Measurements from ENCODE around the gene RMND1.

RMND1 gene

GRCh38 chr6:151399679-151400078 lies 52.2 kb downstream of the RMND1 start:
- Histone ChIP-seq H3K4me3 (ENCODE audit: low read length) (no peak overlapping the region), H3K4me2 (ENCODE audit: low read length) (no peak overlapping the region), H3K9me3 (ENCODE audit: insufficient read depth, low read length) (no peaks in the 10 kb centered on the region), H3K27ac (ENCODE audit: low read length) (no peak overlapping the region), H3K9ac (ENCODE audit: low read length) (no peak overlapping the region), H3K79me2 (ENCODE audit: low read length) (peaks cover 93% of the 10 kb centered on the region), H3K27me3 (ENCODE audit: low read depth, low read length) (no peaks in the 10 kb centered on the region), H4K20me1 (ENCODE audit: insufficient read depth, low read length) (peaks cover 44% of the 10 kb centered on the region), H3K4me1 (ENCODE audit: low read length) (peaks cover 8% of the 10 kb centered on the region), H3K36me3 (replicated peaks; ENCODE audit: low read depth, low read length) (peaks cover 16% of the 10 kb centered on the region), H2AFZ (ENCODE audit: low read depth, low read length) (no peak overlapping the region)
- TF ChIP-seq CTCF (IDR thresholded peaks at IDR 0.05; ENCODE audit: low read depth, low read length), result no peak
- TF ChIP-seq EZH2phosphoT487 (IDR thresholded peaks at IDR 0.05; ENCODE audit: low read depth), result no peak

- peak overlapping the region; percentile 95; the same call in 1 of the 2 replicates for H3K4me3 ChIP-seq (ENCODE audit: low read length)
- no peaks in the 10 kb centered on the region for H3K27me3 ChIP-seq (ENCODE audit: low read depth, low read length)
- peaks cover 85% of the 10 kb centered on the region for H3K79me2 ChIP-seq (ENCODE audit: low read length)
- TF ChIP-seq CTCF (IDR thresholded peaks at IDR 0.05; ENCODE audit: low read depth, low read length), result no peak
- TF ChIP-seq EZH2phosphoT487 (IDR thresholded peaks at IDR 0.05; ENCODE audit: low read depth), result no peak
- no peak overlapping the region for H3K27ac ChIP-seq (ENCODE audit: low read length)
- peaks cover 11% of the 10 kb centered on the region for H3K36me3 ChIP-seq (replicated peaks; ENCODE audit: low read depth, low read length)
- peak overlapping the region; percentile 98 for H3K4me2 ChIP-seq (ENCODE audit: low read length)
- no peak overlapping the region for H3K9ac ChIP-seq (ENCODE audit: low read length)
- H3K9me3 ChIP-seq (ENCODE audit: insufficient read depth, low read length), result no peaks in the 10 kb centered on the region
- H4K20me1 ChIP-seq (ENCODE audit: insufficient read depth, low read length), result peaks cover 46% of the 10 kb centered on the region
- no peak overlapping the region for H2AFZ ChIP-seq (ENCODE audit: low read depth, low read length)
- H3K4me1 ChIP-seq (ENCODE audit: low read length), result peaks cover 25% of the 10 kb centered on the region
Measured at GRCh38 chr6:151393410-151393809, 58.5 kb downstream of the RMND1 start.

GRCh38 chr6:151392427-151392826 lies 59.5 kb downstream of the RMND1 start:
- H3K4me1 ChIP-seq (ENCODE audit: low read length), result peaks cover 25% of the 10 kb centered on the region
- no peaks in the 10 kb centered on the region for H3K27me3 ChIP-seq (ENCODE audit: low read depth, low read length)
- peak overlapping the region; percentile 78 for H3K9ac ChIP-seq (ENCODE audit: low read length)
- no peak for TF ChIP-seq EZH2phosphoT487 (IDR thresholded peaks at IDR 0.05; ENCODE audit: low read depth)
- TF ChIP-seq CTCF (IDR thresholded peaks at IDR 0.05; ENCODE audit: low read depth, low read length), result no peak
- H3K27ac ChIP-seq (ENCODE audit: low read length), result peak overlapping the region; percentile 94
- peaks cover 85% of the 10 kb centered on the region for H3K79me2 ChIP-seq (ENCODE audit: low read length)
- peak overlapping the region; percentile 95 for H3K4me3 ChIP-seq (ENCODE audit: low read length)
- peaks cover 39% of the 10 kb centered on the region for H4K20me1 ChIP-seq (ENCODE audit: insufficient read depth, low read length)
- H3K4me2 ChIP-seq (ENCODE audit: low read length), result peak overlapping the region; percentile 98
- no peaks in the 10 kb centered on the region for H3K9me3 ChIP-seq (ENCODE audit: insufficient read depth, low read length)
- peaks cover 10% of the 10 kb centered on the region for H3K36me3 ChIP-seq (replicated peaks; ENCODE audit: low read depth, low read length)
- H2AFZ ChIP-seq (ENCODE audit: low read depth, low read length), result no peak overlapping the region

- peak within 1 kb of the TSS; percentile 98 for H3K9ac ChIP-seq (ENCODE audit: low read length)
- H3K27ac ChIP-seq (ENCODE audit: low read length), result peak within 1 kb of the TSS; percentile 94
- TF ChIP-seq CTCF (IDR thresholded peaks at IDR 0.05; ENCODE audit: low read depth, low read length) (no peak), EZH2phosphoT487 (IDR thresholded peaks at IDR 0.05; ENCODE audit: low read depth) (no peak)
- H3K4me1 ChIP-seq (ENCODE audit: low read length), result peaks cover 25% of the 10 kb centered on the region
- no peaks in the 10 kb centered on the region for H3K9me3 ChIP-seq (ENCODE audit: insufficient read depth, low read length)
- H3K36me3 ChIP-seq (replicated peaks; ENCODE audit: low read depth, low read length), result peaks cover 8% of the 10 kb centered on the region
- H2AFZ ChIP-seq (ENCODE audit: low read depth, low read length), result no peak within 1 kb of the TSS
- H3K27me3 ChIP-seq (ENCODE audit: low read depth, low read length), result no peaks in the 10 kb centered on the region
- peak within 1 kb of the TSS; percentile 95 for H3K4me3 ChIP-seq (ENCODE audit: low read length)
- peaks cover 35% of the 10 kb centered on the region for H4K20me1 ChIP-seq (ENCODE audit: insufficient read depth, low read length)
- H3K79me2 ChIP-seq (ENCODE audit: low read length), result peaks cover 85% of the 10 kb centered on the region
- peak within 1 kb of the TSS; percentile 98 for H3K4me2 ChIP-seq (ENCODE audit: low read length)
Measured at GRCh38 chr6:151391471-151392413, 60.2 kb downstream of the RMND1 start, which contains the start of gene ZBTB2. TSS of gene ZBTB2 (minus strand) at chr6:151391559. CDS start at chr6:151373637, 17,922 bp downstream.
